ENCODE measurements around the gene EWSR1.

EWSR1 gene

GRCh38 chr22:29325356-29325755 is 57.3 kb downstream of the EWSR1 start:
- DNase-seq = no peak

GRCh38 chr22:29325785-29326315 is 57.8 kb downstream of the EWSR1 start:
- DNase-seq = no peak

GRCh38 chr22:29326481-29326880 is 58.4 kb downstream of the EWSR1 start:
- no peak for DNase-seq

GRCh38 chr22:29327089-29327764 is 59.2 kb downstream of the EWSR1 start:
- no peak for DNase-seq

- no peak for DNase-seq
Observed at GRCh38 chr22:29328055-29328454, 60.0 kb downstream of the EWSR1 start.

GRCh38 chr22:29328566-29329500 is 60.8 kb downstream of the EWSR1 start:
- no peak for DNase-seq

- no peak for DNase-seq
Observed at GRCh38 chr22:29329581-29329980, 61.5 kb downstream of the EWSR1 start.

- DNase-seq = no peak
Observed at GRCh38 chr22:29330291-29330690, 62.2 kb downstream of the EWSR1 start.

- no peak for DNase-seq
Observed at GRCh38 chr22:29330753-29331152, 62.7 kb downstream of the EWSR1 start.

- no peak for DNase-seq
Observed at GRCh38 chr22:29331213-29331612, 63.1 kb downstream of the EWSR1 start.

- DNase-seq = no peak
Observed at GRCh38 chr22:29331658-29332300, 63.7 kb downstream of the EWSR1 start.

GRCh38 chr22:29332886-29333496 is 64.9 kb downstream of the EWSR1 start:
- no peak for DNase-seq

- no peak for DNase-seq
Observed at GRCh38 chr22:29334148-29334547, 66.1 kb downstream of the EWSR1 start.

- DNase-seq = no peak
Observed at GRCh38 chr22:29334696-29335344, 66.8 kb downstream of the EWSR1 start.

GRCh38 chr22:29335656-29336055 is 67.6 kb downstream of the EWSR1 start:
- no peak for DNase-seq

- no peak for DNase-seq
Observed at GRCh38 chr22:29336751-29337490, 68.9 kb downstream of the EWSR1 start.

GRCh38 chr22:29337631-29338284 is 69.7 kb downstream of the EWSR1 start:
- no peak for DNase-seq

GRCh38 chr22:29338398-29338797 is 70.3 kb downstream of the EWSR1 start:
- DNase-seq = no peak

- DNase-seq = no peak
Observed at GRCh38 chr22:29339381-29340235, 71.5 kb downstream of the EWSR1 start.

GRCh38 chr22:29340566-29340965 is 72.5 kb downstream of the EWSR1 start:
- no peak for DNase-seq

All from CD4-positive, alpha-beta T cell treated with Interferon alpha-2 for 1 hour (primary cell).